ENCODE measurements around the gene TCEANC.

DNA sequence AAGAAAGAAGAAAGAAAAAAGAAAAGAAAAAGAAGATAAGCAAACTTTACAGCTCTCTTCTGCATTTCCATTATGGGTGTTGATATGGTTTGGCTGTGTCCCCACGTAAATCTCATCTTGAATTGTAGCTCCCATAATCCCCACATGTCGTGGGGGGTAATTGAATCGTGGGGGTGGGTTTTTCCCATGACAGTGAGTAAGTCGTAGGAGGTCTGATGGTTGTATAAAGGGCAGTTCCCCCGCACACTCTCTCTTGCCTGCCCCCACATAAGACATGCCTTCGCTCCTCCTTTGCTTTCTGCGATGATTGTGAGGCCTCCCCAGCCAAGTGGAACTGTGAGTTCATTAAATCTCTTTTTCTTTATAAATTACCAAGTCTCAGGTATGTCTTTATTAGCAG, 28.7 kb downstream of the TCEANC start:
- TF ChIP-seq, protein P1, sequence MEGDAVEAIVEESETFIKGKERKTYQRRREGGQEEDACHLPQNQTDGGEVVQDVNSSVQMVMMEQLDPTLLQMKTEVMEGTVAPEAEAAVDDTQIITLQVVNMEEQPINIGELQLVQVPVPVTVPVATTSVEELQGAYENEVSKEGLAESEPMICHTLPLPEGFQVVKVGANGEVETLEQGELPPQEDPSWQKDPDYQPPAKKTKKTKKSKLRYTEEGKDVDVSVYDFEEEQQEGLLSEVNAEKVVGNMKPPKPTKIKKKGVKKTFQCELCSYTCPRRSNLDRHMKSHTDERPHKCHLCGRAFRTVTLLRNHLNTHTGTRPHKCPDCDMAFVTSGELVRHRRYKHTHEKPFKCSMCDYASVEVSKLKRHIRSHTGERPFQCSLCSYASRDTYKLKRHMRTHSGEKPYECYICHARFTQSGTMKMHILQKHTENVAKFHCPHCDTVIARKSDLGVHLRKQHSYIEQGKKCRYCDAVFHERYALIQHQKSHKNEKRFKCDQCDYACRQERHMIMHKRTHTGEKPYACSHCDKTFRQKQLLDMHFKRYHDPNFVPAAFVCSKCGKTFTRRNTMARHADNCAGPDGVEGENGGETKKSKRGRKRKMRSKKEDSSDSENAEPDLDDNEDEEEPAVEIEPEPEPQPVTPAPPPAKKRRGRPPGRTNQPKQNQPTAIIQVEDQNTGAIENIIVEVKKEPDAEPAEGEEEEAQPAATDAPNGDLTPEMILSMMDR (conservative IDR thresholded peaks at IDR 0.05; ENCODE audit: low read depth, low read length) = no peak
- TF ChIP-seq BHLHE40 (IDR thresholded peaks at IDR 0.05; ENCODE audit: low read depth, low read length) = no peak
- TF ChIP-seq MAFK (IDR thresholded peaks at IDR 0.05; ENCODE audit: low read depth, low read length) = no peak
- TF ChIP-seq POLR2A (IDR thresholded peaks at IDR 0.05; ENCODE audit: low read depth, low read length) = no peak
- TF ChIP-seq, protein P2, sequence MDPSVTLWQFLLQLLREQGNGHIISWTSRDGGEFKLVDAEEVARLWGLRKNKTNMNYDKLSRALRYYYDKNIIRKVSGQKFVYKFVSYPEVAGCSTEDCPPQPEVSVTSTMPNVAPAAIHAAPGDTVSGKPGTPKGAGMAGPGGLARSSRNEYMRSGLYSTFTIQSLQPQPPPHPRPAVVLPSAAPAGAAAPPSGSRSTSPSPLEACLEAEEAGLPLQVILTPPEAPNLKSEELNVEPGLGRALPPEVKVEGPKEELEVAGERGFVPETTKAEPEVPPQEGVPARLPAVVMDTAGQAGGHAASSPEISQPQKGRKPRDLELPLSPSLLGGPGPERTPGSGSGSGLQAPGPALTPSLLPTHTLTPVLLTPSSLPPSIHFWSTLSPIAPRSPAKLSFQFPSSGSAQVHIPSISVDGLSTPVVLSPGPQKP (IDR thresholded peaks at IDR 0.05; ENCODE audit: borderline replicate concordance, low read depth, low read length) = no peak
- TF ChIP-seq RFX5 (IDR thresholded peaks at IDR 0.05; ENCODE audit: low read depth, low read length) = no peak
- TF ChIP-seq SMC3 (IDR thresholded peaks at IDR 0.05; ENCODE audit: low read depth, low read length) = no peak
- TF ChIP-seq RCOR1 (IDR thresholded peaks at IDR 0.05; ENCODE audit: insufficient replicate concordance, low read length) = no peak
- TF ChIP-seq RAD21 (IDR thresholded peaks at IDR 0.05; ENCODE audit: low read length) = no peak
- no peak for TF ChIP-seq CEBPB (IDR thresholded peaks at IDR 0.05; ENCODE audit: low read depth, low read length)
